ENCODE results near the gene ADAMTS20.
"Not testable (repeated sequence)": the region's sequence is repeated elsewhere in the genome, so short reads cannot be mapped to it uniquely, and the experiment has no call there.

Gene ADAMTS20

GRCh38 chr12:43551971-43552559, at the start of gene ADAMTS20:
Gene ADAMTS20, minus strand, starts transcription at chr12:43552203. Its CDS starts 282 bp downstream, at chr12:43551921.
- DNase-seq = no peak

DNA sequence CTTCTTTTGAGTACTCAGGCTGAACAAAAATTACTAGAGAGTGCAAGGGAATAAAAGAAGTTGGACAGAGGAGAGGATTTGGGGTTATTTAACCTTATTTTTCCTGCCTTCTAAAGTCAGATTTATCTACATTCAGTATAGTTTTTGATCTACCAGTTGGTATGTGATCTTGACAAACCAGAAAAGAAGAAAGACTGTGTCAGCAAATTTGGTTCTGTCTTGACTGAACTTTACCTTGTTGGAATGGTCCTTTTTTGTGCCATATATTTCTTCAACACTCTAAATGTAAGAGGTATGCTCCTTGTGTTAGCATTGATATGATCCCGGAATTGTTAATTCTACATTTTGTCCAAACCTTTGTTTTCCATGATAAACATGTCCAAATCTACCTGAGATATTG, 47.7 kb upstream of the ADAMTS20 start:
- no peak for DNase-seq

- no peak for DNase-seq
Observed at GRCh38 chr12:43599066-43599465, 47.1 kb upstream of the ADAMTS20 start.

DNA sequence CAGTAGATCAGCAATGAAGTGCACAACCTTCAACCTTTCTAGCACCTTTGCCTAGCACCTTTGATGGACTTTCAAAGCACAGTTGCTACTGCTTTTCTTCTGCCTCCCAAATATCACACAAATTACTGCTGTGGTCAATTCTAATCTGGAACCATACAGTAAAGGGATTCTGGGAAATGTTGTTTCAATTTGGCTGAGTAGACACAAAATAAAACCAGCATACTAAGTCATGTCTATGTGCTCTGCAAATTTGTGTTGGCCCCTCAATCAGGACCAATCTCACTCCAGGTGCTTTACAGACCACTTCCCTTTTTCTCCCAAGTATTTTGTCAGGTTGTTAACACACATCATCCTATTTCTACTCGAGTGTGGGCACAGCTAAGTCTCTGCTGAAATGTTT, 38.3 kb upstream of the ADAMTS20 start:
- DNase-seq = no peak

GRCh38 chr12:43586646-43587245, 34.7 kb upstream of the ADAMTS20 start:
- DNase-seq = no peak

GRCh38 chr12:43585676-43586075, 33.7 kb upstream of the ADAMTS20 start:
- DNase-seq = no peak

DNA sequence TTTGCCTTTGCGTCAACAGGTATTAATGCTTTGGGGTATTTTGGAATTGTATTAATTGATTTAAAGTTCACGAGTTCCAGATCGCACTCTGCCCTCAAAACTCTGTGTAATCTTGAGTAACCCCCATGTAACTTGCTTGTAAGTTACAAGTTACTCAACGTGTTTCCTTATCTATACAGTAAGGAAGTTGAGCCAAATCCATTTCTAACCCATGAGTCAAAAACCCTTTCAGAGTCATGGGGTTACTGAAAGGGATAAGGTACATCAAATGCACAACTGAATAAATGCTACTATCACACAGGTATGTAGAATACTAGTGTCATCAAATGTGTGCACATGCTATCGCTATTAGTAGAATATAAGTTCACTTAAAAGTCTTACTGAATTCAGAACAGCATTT, 28.6 kb upstream of the ADAMTS20 start:
- no peak for DNase-seq

- DNase-seq = no peak
Observed at GRCh38 chr12:43579206-43579605, 27.2 kb upstream of the ADAMTS20 start.

- DNase-seq = peak; percentile 4
Observed at GRCh38 chr12:43578782-43579181, 26.8 kb upstream of the ADAMTS20 start.

DNA sequence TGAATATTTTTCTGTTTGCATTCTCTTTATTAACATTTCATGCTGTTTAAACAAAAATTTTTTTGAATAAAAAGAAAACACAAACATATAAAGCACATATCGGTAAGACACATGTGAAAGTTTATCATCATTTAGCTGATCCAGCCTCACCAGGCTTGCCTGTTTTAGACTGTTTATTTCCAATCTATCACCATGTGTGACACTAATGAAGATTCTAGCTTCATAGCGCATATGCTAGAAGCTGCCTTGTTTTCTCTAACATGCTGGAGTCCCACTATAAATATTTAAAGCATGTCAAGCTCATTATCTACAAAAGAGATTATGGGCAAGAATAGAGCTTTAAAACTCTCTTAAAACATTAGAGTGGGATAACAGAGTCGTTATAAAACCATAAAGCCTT, 25.4 kb upstream of the ADAMTS20 start:
- DNase-seq = no peak

DNA sequence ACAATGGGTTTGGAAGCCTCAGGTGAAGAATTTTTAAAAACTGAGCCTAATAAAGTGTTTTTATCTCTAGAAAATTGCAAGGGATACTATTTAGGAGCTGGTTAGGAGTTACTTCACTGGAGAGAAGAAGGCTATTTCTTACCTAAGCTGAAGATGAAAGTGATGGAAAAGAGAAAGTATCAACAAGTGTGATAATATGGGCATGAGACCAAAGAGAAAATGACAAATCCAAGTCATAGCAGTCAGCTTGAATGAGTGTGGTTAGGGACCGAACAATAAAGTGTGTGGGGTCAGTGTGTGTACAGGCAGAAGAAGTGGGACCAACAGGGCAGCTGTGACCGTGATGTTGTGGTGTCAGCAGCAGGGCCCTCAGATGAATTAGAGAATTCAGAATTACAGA, 24.2 kb upstream of the ADAMTS20 start:
- no peak for DNase-seq

GRCh38 chr12:43571885-43572284, 19.9 kb upstream of the ADAMTS20 start:
- DNase-seq = no peak

- no peak for DNase-seq
Observed at GRCh38 chr12:43556057-43556456, 4.1 kb upstream of the ADAMTS20 start.

DNA sequence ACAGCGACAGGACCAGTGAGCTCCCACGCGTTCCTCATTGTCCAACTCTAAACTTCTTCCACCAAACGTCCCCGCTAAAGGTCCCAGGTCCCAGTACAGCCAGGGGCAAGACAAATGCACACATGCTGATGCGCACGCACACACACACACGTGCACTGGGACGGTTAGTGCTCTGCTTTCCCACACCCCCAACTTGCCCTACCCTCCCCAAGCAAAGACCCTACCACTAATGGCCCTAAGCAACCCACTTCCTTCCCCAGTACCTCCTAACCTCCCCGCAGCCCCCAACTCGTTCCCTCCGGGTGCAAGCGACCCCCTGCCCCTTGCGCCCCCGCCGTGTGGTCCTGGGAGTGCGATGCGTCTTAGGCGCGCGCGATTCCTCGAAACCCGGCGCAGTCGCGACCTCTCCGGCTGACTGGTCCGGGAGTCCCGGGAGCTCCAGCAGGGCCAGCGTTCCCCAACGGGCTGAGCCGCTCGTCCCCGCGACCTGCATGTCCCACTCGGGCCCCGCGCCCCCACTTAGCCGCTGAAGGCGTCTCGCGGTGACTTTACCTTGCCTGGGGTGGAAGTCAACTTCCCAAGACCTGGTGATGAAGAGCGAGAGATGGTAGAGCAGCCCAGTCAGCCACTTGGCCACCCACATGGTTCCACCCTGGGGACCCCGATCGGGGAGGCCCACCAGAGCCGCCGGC, 578 bp downstream of the ADAMTS20 start:
- DNase-seq = no peak

- no peak for DNase-seq
Observed at GRCh38 chr12:43550831-43551271, 1.2 kb downstream of the ADAMTS20 start.

GRCh38 chr12:43544703-43545102, 7.3 kb downstream of the ADAMTS20 start:
- no peak for DNase-seq

DNA sequence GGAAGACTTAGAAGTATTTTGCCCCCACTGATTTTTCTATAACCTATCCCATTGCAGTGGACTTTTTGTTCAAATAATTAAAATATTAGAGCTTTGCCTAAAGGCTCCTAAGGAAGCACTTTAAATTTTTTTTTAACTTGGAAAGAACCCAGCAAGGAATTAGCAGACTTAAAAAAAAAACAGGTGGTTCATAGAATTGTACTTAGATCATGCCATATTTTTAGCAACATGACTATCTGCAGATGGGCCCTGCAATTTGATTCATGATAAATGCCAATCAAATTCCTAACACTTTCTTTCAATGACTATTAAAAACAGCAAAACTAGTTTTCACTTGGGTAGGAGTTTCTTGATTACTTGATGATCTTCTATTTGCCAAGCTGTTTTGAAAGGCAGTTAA, 11.5 kb downstream of the ADAMTS20 start:
- DNase-seq = peak; percentile 16

GRCh38 chr12:43537675-43538074, 14.3 kb downstream of the ADAMTS20 start:
- DNase-seq = not testable (repeated sequence)

GRCh38 chr12:43516045-43516444, 36.0 kb downstream of the ADAMTS20 start:
- no peak for DNase-seq

- DNase-seq = peak; percentile 31
Observed at GRCh38 chr12:43501703-43502102, 50.3 kb downstream of the ADAMTS20 start.

DNA sequence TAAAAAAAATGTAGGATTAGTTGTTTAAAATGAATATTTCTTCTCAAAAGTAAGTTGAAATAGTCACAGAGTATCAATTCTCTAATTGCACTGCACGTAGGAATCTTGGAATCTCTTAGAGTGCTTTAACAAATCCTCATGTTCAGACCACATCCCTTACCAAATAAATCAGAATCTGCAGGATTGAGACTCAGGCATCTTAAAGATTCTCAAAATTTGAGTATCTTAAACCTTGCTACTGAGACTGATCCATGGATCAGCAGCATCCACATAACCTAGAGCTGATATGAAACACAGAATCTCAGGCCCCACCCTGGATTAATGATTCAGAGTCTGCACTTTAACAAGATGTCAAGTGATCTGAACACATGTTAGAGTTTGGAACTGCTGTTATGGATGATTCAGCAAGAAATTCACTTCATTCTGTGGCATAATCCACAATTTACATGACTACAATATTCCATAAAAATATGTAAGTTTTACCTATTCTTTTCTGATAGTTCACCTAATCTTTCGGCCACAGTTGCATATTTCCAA, 58.7 kb downstream of the ADAMTS20 start:
- peak; percentile 5 for DNase-seq

DNA sequence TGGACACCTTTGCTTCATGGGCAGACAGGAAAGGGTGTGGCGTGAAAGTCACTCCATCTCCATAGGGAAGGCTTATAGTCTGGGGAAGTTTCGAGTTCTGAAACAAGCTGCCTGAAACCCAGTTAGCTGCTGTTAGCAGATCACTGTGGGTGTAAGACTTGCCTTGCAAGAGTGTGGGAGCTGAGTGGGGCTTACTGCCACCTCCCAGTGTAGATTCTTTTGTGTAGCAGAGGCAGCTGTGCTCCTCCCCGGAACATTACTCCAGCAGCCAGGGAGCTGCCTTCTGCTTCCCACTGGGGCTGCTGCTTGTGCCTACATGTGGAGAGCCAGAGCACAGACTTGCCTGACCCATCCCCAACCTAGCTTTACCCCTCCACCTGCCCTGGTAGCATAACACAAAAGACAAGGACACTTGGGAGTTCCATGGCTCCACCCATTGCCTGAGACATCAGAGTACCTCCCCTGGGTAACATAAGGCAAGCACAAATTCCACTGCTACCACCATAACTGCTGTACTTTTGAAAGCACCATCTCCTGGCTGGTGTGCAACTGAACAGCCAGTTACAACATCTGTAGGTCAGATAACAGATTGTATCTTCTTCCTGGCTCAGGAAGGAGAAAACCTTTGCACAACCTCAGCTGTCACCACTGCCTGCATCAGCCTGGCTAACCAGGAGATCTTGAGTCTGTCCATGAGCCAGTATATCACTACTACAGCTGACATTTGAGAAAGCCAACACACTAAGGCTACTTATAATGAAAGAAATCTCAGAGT, 69.5 kb downstream of the ADAMTS20 start:
- DNase-seq = no peak

GRCh38 chr12:43480591-43480990, 71.4 kb downstream of the ADAMTS20 start:
- DNase-seq = no peak

Measured in HCEC 1CT (cell line).